ENCODE results near the gene PBX2. TPM values are rescaled to one million over a fixed set of nuclear protein-coding genes. Genes with fewer than 3 reads are reported as not detected.
"Not testable (repeated sequence)": the region's sequence is repeated elsewhere in the genome, so short reads cannot be mapped to it uniquely, and the experiment has no call there.

Gene PBX2
- total RNA-seq, 1 experiment from 2014 or later, result 16.7 TPM

DNA sequence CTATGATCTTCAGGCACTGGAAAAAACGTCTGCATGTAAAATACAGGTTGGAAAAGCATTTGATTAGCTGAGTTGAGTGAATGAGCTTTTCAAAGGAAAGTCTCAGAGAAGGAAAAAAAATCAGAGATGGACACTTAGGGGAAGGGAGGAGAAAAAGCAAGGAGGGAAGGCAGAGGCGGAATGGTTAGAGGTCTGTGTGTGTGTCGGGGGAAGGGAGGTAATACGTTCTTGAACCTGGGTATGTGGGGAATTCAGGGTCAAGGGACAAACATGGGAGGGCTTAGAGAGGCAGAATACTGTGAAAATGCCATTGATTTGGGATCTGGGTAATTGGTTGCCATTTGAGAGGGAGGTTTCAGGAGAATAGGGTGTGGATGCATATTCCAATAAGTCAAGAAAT lies 43.3 kb downstream of the PBX2 start:
- in situ Hi-C loops (cut with HindIII; ENCODE audit: low pct_unique_long_range_greater_than_20kb, low sequenced_read_pairs), result no loop called here
- DNase-seq (ENCODE audit: low read depth, low spot score), result no peak

DNA sequence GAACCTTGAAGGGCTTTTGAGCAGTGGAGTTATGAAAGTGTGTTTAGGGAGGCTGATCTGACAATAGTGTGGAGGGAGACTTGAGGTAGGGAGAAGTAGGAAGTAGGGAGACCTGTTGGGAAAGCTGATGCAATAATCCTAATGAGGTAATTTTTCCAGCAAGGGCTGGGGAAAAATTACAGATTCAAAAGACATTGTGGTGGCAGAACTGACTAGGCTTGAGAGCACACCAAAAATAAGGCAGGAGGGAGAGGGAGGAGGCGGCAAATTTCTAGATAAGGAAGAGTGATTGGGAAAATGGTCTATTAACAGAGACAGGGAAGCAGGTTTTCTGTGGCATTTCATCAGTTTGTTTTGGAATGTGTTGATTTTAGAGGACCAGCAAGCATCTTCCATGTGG lies 43.7 kb downstream of the PBX2 start:
- DNase-seq (ENCODE audit: low read depth, low spot score), result no peak
- in situ Hi-C loops (cut with HindIII; ENCODE audit: low pct_unique_long_range_greater_than_20kb, low sequenced_read_pairs), result no loop called here

DNA sequence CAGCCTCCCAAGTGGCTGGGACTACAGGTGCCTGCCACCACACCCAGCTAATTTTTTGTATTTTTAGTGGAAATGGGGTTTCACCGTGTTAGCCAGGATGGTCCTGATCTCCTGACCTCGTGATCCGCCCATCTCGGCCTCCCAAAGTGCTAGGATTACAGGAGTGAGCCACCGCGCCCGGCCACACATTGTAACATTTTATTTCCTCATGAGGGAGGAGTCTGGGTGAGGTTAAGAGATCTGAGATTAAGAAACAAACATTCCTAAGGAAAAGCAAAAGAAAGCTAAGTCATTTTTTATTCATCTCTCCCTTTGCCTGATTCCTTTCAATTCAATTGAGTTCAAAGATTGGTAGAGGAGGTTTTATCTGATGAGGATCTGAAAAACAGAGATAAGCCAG lies 45.8 kb downstream of the PBX2 start:
- in situ Hi-C loops (cut with HindIII; ENCODE audit: low pct_unique_long_range_greater_than_20kb, low sequenced_read_pairs); DNase-seq (ENCODE audit: low read depth, low spot score): not testable (repeated sequence)

DNA sequence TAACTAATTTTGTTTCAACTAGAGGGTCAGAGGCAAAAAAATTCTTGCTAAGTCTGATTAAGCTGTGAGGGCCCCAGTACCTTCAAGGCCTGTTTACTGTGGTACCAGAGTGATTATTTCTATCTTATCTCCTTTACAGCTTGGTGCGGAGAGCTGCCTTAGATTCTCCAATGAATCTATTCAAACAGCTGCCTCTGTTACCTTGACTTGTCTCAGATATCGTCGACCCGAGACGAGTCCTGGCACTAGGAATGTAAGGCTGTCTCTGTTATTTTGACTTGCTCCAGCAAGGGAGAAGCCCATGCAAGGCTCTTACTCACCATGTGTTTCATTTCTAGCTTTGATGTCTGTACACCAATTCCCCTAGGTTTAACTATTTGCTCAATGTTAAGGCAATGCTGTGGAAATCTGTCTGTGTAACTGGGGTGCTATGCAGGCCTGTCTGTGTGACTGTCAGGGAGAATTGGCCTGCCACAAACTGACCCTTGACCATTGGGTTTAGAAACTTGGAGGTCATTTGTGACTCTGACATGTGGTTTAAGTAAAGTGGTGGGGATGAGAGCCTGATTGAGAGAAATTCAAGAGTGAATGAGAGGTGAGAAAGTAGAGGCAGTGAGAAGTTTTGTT lies 49.5 kb downstream of the PBX2 start:
- no peak for DNase-seq (ENCODE audit: low read depth, low spot score)
- in situ Hi-C loops (cut with HindIII; ENCODE audit: low pct_unique_long_range_greater_than_20kb, low sequenced_read_pairs), result no loop called here

DNA sequence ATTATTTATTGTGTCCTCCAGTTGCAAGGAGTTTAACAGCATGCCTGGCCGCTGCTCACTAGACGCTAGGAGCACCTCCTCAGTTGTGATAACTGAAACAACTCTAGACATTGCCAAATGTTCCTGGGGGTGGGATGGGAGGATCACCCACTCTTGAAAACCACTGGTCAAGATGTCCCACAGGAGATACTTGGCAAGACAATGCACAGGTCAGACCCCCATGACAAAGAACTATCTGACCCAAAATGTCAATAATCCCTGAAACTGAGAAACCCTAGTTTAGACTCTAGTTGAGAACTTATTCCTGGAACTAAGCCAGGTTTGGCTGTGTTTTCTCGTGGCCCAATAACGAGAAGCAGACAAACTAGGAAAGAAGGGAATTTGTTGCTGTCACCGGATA lies 50.4 kb downstream of the PBX2 start:
- in situ Hi-C loops (cut with HindIII; ENCODE audit: low pct_unique_long_range_greater_than_20kb, low sequenced_read_pairs), result no loop called here
- DNase-seq (ENCODE audit: low read depth, low spot score), result no peak

DNA sequence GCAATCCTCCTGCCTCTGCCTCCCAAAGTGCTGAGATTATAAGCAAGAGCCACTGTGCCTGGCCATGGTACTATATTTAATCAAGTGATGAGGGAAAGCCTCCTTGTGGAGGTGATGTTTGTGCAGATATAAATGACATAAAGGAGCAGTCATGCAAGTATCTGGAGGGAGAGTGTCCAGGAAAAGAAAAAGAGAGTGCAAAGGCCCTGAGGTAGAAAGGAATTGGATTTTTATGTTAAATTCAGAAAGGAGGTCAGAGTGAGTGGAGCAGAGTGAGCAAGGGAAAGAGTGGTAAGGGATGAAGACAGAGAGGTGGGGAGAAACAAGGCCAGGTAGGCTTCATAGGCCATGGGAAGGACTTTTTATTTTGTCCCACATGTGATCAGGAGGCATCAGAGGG lies 52.5 kb downstream of the PBX2 start:
- DNase-seq (ENCODE audit: low read depth, low spot score), result no peak
- in situ Hi-C loops (cut with HindIII; ENCODE audit: low pct_unique_long_range_greater_than_20kb, low sequenced_read_pairs), result no loop called here

Small RNA genes within 50 kb of the gene (small RNA-seq; reads per million reads assigned to genes)
- gene AL662884.1, result 0 reads per million in 2 experiments
- 0 to 0.02 reads per million in 2 experiments for gene MIR6833

Other genes with a start within 250 kb of the PBX2 start
- gene CFB, start 244.1 kb downstream of the PBX2 start, total RNA-seq (2014; rRNA removed; shearing (Covaris generic)), result not detected in 2 replicates
- 81.9 and 91.0 TPM in 2 replicates for gene NELFE, start 231.2 kb downstream of the PBX2 start, total RNA-seq (2014; rRNA removed; shearing (Covaris generic))
- 21.4 and 28.3 TPM in 2 replicates for gene SKIC2, start 231.0 kb downstream of the PBX2 start, total RNA-seq (2014; rRNA removed; shearing (Covaris generic))
- gene DXO, start 218.1 kb downstream of the PBX2 start, total RNA-seq (2014; rRNA removed; shearing (Covaris generic)), result 5.2 and 9.2 TPM in 2 replicates
- 1.6 and 2.2 TPM in 2 replicates for gene C4A, start 208.1 kb downstream of the PBX2 start, total RNA-seq (2014; rRNA removed; shearing (Covaris generic))
- 0.45 and 2.2 TPM in 2 replicates for gene C4B, start 175.4 kb downstream of the PBX2 start, total RNA-seq (2014; rRNA removed; shearing (Covaris generic))
- not detected in 2 replicates for gene CYP21A2, start 151.8 kb downstream of the PBX2 start, total RNA-seq (2014; rRNA removed; shearing (Covaris generic))
- 0.37 TPM in 1 of 2 replicates, not detected in the other for gene TNXB, start 80.9 kb downstream of the PBX2 start, total RNA-seq (2014; rRNA removed; shearing (Covaris generic))
- gene ATF6B, start 62.0 kb downstream of the PBX2 start, total RNA-seq (2014; rRNA removed; shearing (Covaris generic)), result 15.1 and 15.3 TPM in 2 replicates
- gene FKBPL, start 59.9 kb downstream of the PBX2 start, total RNA-seq (2014; rRNA removed; shearing (Covaris generic)), result 8.1 and 8.7 TPM in 2 replicates
- gene PRRT1, start 38.3 kb downstream of the PBX2 start, total RNA-seq (2014; rRNA removed; shearing (Covaris generic)), result 0.16 and 0.21 TPM in 2 replicates
- 73.5 and 109 TPM in 2 replicates for gene PPT2, start 36.1 kb downstream of the PBX2 start, total RNA-seq (2014; rRNA removed; shearing (Covaris generic))
- 11.4 and 15.0 TPM in 2 replicates for gene EGFL8, start 25.6 kb downstream of the PBX2 start, total RNA-seq (2014; rRNA removed; shearing (Covaris generic))
- 77.8 and 85.2 TPM in 2 replicates for gene AGPAT1, start 14.1 kb downstream of the PBX2 start, total RNA-seq (2014; rRNA removed; shearing (Covaris generic))
- 23.9 and 29.5 TPM in 2 replicates for gene RNF5, start 11.8 kb downstream of the PBX2 start, total RNA-seq (2014; rRNA removed; shearing (Covaris generic))
- 0.35 and 0.85 TPM in 2 replicates for gene AGER, start 5.9 kb downstream of the PBX2 start, total RNA-seq (2014; rRNA removed; shearing (Covaris generic))
- 3.3 and 5.4 TPM in 2 replicates for gene GPSM3, start 2.4 kb upstream of the PBX2 start, total RNA-seq (2014; rRNA removed; shearing (Covaris generic))
- gene NOTCH4, start 33.9 kb upstream of the PBX2 start, total RNA-seq (2014; rRNA removed; shearing (Covaris generic)), result 1.7 TPM in 2 replicates
- gene TSBP1, start 181.7 kb upstream of the PBX2 start, total RNA-seq (2014; rRNA removed; shearing (Covaris generic)), result not detected in 2 replicates
- gene BTNL2, start 217.0 kb upstream of the PBX2 start, total RNA-seq (2014; rRNA removed; shearing (Covaris generic)), result not detected in 2 replicates
- 5.7 and 10.0 TPM in 2 replicates for gene HLA-DRA, start 249.7 kb upstream of the PBX2 start, total RNA-seq (2014; rRNA removed; shearing (Covaris generic))